IMR-90 (cell line): ENCODE data around the gene SLC8A1.

Source experiments
- POLR2A ChIP-seq: IDR thresholded peaks from 2 replicates; pipeline ENCODE4 v1.6.1; 2012; ENCODE audit warnings: mild to moderate bottlenecking, low read depth, low read length
- RCOR1 ChIP-seq: IDR thresholded peaks from 2 replicates; pipeline ENCODE4 v1.6.1; 2012; ENCODE audit warnings: mild to moderate bottlenecking, low read length, improper control_type of control experiment; ENCODE audit not compliant: insufficient replicate concordance
- RFX5 ChIP-seq: IDR thresholded peaks from 2 replicates; pipeline ENCODE4 v1.8.0; 2012; ENCODE audit warnings: low read depth, mild to moderate bottlenecking, low read length, moderate library complexity
- TF ChIP-seq, protein P1 (sequence below): conservative IDR thresholded peaks from 2 replicates; pipeline ENCODE4 v1.5.1; 2012; ENCODE audit warnings: mild to moderate bottlenecking, low read depth, low read length, improper control_type of control experiment

DNA sequence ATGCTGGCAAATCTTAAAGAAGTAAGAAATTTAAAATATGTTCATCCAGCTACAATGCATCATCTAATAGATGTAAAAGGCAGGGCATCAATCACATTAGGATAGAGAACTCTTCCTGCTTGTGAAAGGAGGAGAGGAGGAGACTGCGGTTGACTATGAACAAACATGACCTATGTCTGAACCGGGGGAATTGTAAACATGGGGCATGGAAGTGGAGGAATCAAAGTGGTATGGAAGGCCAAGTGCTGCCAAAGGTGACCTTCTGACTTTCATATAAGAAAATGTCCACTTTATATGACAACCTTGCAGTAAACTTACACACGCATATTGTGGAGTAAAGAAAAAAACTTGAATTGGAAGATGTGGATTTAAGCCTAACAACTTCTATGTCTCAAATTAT is 20.0 kb upstream of the SLC8A1 start:
- TF ChIP-seq, protein P1, sequence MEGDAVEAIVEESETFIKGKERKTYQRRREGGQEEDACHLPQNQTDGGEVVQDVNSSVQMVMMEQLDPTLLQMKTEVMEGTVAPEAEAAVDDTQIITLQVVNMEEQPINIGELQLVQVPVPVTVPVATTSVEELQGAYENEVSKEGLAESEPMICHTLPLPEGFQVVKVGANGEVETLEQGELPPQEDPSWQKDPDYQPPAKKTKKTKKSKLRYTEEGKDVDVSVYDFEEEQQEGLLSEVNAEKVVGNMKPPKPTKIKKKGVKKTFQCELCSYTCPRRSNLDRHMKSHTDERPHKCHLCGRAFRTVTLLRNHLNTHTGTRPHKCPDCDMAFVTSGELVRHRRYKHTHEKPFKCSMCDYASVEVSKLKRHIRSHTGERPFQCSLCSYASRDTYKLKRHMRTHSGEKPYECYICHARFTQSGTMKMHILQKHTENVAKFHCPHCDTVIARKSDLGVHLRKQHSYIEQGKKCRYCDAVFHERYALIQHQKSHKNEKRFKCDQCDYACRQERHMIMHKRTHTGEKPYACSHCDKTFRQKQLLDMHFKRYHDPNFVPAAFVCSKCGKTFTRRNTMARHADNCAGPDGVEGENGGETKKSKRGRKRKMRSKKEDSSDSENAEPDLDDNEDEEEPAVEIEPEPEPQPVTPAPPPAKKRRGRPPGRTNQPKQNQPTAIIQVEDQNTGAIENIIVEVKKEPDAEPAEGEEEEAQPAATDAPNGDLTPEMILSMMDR: no peak
- TF ChIP-seq POLR2A (no peak), RCOR1 (no peak), RFX5 (no peak)
